ENCODE measurements around the gene FAXC.
"Not testable (repeated sequence)": the region's sequence is repeated elsewhere in the genome, so short reads cannot be mapped to it uniquely, and the experiment has no call there.

Gene FAXC

GRCh38 chr6:99341862-99342455, 7.5 kb downstream of the FAXC start:
- no peak for DNase-seq

- no peak for DNase-seq
Measured at GRCh38 chr6:99338188-99338587, 11.3 kb downstream of the FAXC start.

- not testable (repeated sequence) for DNase-seq
Measured at GRCh38 chr6:99335298-99335697, 14.2 kb downstream of the FAXC start.

- peak in 7 of 58 donors; percentile 3 to 22 (median 9) for DNase-seq
Measured at GRCh38 chr6:99334526-99335127, 14.8 kb downstream of the FAXC start.

GRCh38 chr6:99333068-99333467, 16.4 kb downstream of the FAXC start:
- DNase-seq = no peak

GRCh38 chr6:99331531-99331930, 17.9 kb downstream of the FAXC start:
- no peak for DNase-seq

- DNase-seq = peak in 20 of 58 donors; percentile 3 to 60 (median 14)
Measured at GRCh38 chr6:99330159-99330558, 19.3 kb downstream of the FAXC start.

- DNase-seq = no peak
Measured at GRCh38 chr6:99324996-99325395, 24.5 kb downstream of the FAXC start.

- no peak for DNase-seq
Measured at GRCh38 chr6:99318566-99318965, 30.9 kb downstream of the FAXC start.

- DNase-seq = no peak
Measured at GRCh38 chr6:99312354-99312753, 37.1 kb downstream of the FAXC start.

GRCh38 chr6:99310553-99310952, 38.9 kb downstream of the FAXC start:
- no peak for DNase-seq

GRCh38 chr6:99309557-99309956, 39.9 kb downstream of the FAXC start:
- DNase-seq = no peak

- no peak for DNase-seq
Measured at GRCh38 chr6:99308788-99309187, 40.7 kb downstream of the FAXC start.

GRCh38 chr6:99307295-99307907, 42.1 kb downstream of the FAXC start:
- no peak for DNase-seq

GRCh38 chr6:99306341-99306740, 43.1 kb downstream of the FAXC start:
- no peak for DNase-seq

- no peak for DNase-seq
Measured at GRCh38 chr6:99305021-99305554, 44.4 kb downstream of the FAXC start.

GRCh38 chr6:99297415-99297814, 52.1 kb downstream of the FAXC start:
- DNase-seq = no peak

GRCh38 chr6:99297006-99297405, 52.5 kb downstream of the FAXC start:
- DNase-seq = no peak

- DNase-seq = no peak
Measured at GRCh38 chr6:99296261-99296660, 53.2 kb downstream of the FAXC start.

GRCh38 chr6:99295276-99295675, 54.2 kb downstream of the FAXC start:
- no peak for DNase-seq

- DNase-seq = no peak
Measured at GRCh38 chr6:99294786-99295185, 54.7 kb downstream of the FAXC start.

- no peak for DNase-seq
Measured at GRCh38 chr6:99289701-99290100, 59.8 kb downstream of the FAXC start.

GRCh38 chr6:99288668-99289067, 60.8 kb downstream of the FAXC start:
- DNase-seq = no peak

All from anterior cingulate cortex (tissue), 58 donors.